ENCODE results near the gene KLK7.

Gene KLK7

GRCh38 chr19:51019544-51019925 lies 35.8 kb upstream of the KLK7 start, which contains the start of gene KLK10:
KLK10 (minus strand) TSS chr19:51019709; CDS start chr19:51019130, 579 bp downstream.
- H3K27ac ChIP-seq: no peak within 1 kb of the TSS
- TF ChIP-seq ZFX (IDR thresholded peaks at IDR 0.05): no peak
- no peak for TF ChIP-seq CTCF (conservative IDR thresholded peaks at IDR 0.05)

- H3K27ac ChIP-seq: no peak overlapping the region
- no peak for TF ChIP-seq ZFX (IDR thresholded peaks at IDR 0.05)
- no peak for TF ChIP-seq CTCF (conservative IDR thresholded peaks at IDR 0.05)
These were observed 35.2 kb upstream of the KLK7 start for GRCh38 chr19:51018745-51019543.

GRCh38 chr19:51016798-51017683 lies 33.3 kb upstream of the KLK7 start:
- no peak overlapping the region for H3K27ac ChIP-seq
- no peak for TF ChIP-seq ZFX (IDR thresholded peaks at IDR 0.05)
- peak; percentile 96 for TF ChIP-seq CTCF (conservative IDR thresholded peaks at IDR 0.05)

GRCh38 chr19:51015691-51016267 lies 32.1 kb upstream of the KLK7 start:
- TF ChIP-seq CTCF (conservative IDR thresholded peaks at IDR 0.05): no peak
- no peak for TF ChIP-seq ZFX (IDR thresholded peaks at IDR 0.05)
- no peak overlapping the region for H3K27ac ChIP-seq

- H3K27ac ChIP-seq: no peak overlapping the region
- TF ChIP-seq CTCF (conservative IDR thresholded peaks at IDR 0.05): no peak
- TF ChIP-seq ZFX (IDR thresholded peaks at IDR 0.05): no peak
These were observed 30.5 kb upstream of the KLK7 start for GRCh38 chr19:51014242-51014641.

- no peak overlapping the region for H3K27ac ChIP-seq
- TF ChIP-seq CTCF (conservative IDR thresholded peaks at IDR 0.05): no peak
- TF ChIP-seq ZFX (IDR thresholded peaks at IDR 0.05): no peak
These were observed 29.0 kb upstream of the KLK7 start for GRCh38 chr19:51012661-51013190.
